ENCODE data around the gene BSPH1. TPM values are rescaled to one million over a fixed set of nuclear protein-coding genes. Genes with fewer than 3 reads are reported as not detected.
"Not testable (repeated sequence)": the region's sequence is repeated elsewhere in the genome, so short reads cannot be mapped to it uniquely, and the experiment has no call there.

The BSPH1 gene
- total RNA-seq, 1 experiment from 2014 or later, result not detected

DNA sequence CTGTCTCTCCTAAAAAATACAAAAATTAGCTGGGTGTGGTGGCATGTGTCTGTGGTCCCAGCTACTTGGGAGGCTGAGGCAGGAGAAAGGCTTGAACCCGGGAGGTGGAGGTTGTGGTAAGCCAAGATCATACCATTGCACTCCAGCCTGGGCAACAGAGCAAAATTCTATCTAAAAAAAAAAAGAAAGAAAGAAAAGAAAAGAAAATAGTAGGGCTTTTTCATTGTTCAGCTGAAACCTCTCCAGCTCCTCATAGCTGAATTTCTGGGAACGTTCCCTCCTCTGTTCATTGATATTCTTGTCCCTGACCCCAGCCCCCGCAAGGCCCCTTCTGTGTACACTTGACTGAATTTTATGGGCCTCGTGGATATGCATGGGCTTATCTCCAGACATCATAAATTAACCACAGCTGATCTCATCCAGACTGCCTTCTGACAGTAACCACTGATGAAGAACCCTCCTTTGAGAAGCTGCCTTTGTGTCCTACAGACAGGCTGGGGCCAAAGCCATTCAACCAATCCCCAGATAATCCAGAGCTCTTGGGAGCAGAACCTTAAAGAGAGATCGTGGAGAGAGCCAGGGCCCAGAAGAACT lies 2.3 kb upstream of the BSPH1 start, which contains the start of gene ELSPBP1:
Gene ELSPBP1 (plus strand): TSS at position 424 of the 594 bp plus-strand sequence. CDS start 14,036 bp downstream, outside the sequence.
- Histone ChIP-seq H3K4me1 (no peaks in the 10 kb centered on the region), H3K36me3 (no peaks in the 10 kb centered on the region), H3K27ac (no peak within 1 kb of the TSS), H3K4me3 (no peak within 1 kb of the TSS), H3K27me3 (no peaks in the 10 kb centered on the region), H3K9me3 (replicated peaks) (no peaks in the 10 kb centered on the region)
- no peak for DNase-seq

- H3K4me1 ChIP-seq, result no peaks in the 10 kb centered on the region
- no peak overlapping the region for H3K4me3 ChIP-seq
- no peak overlapping the region for H3K27ac ChIP-seq
- no peaks in the 10 kb centered on the region for H3K27me3 ChIP-seq
- no peaks in the 10 kb centered on the region for H3K36me3 ChIP-seq
- no peaks in the 10 kb centered on the region for H3K9me3 ChIP-seq (replicated peaks)
- DNase-seq, result no peak
These were observed 670 bp downstream of the BSPH1 start for GRCh38 chr19:47991191-47991808.

GRCh38 chr19:47973529-47973928 lies 18.4 kb downstream of the BSPH1 start:
- no peak for DNase-seq
- no peak overlapping the region for H3K4me3 ChIP-seq
- no peaks in the 10 kb centered on the region for H3K4me1 ChIP-seq

GRCh38 chr19:47955936-47956335 lies 36.0 kb downstream of the BSPH1 start:
- H3K36me3 ChIP-seq; H3K9me3 ChIP-seq (replicated peaks); H3K27me3 ChIP-seq; H3K4me3 ChIP-seq; H3K4me1 ChIP-seq; H3K27ac ChIP-seq: not testable (repeated sequence)
- peak in 1 of 2 experiments; percentile 17 for DNase-seq

More at GRCh38 chr19:47973529-47973928, 18.4 kb downstream of the BSPH1 start:
- H3K27ac ChIP-seq, result no peak overlapping the region
- no peaks in the 10 kb centered on the region for H3K9me3 ChIP-seq (replicated peaks)
- H3K27me3 ChIP-seq, result no peaks in the 10 kb centered on the region
- no peaks in the 10 kb centered on the region for H3K36me3 ChIP-seq

DNA sequence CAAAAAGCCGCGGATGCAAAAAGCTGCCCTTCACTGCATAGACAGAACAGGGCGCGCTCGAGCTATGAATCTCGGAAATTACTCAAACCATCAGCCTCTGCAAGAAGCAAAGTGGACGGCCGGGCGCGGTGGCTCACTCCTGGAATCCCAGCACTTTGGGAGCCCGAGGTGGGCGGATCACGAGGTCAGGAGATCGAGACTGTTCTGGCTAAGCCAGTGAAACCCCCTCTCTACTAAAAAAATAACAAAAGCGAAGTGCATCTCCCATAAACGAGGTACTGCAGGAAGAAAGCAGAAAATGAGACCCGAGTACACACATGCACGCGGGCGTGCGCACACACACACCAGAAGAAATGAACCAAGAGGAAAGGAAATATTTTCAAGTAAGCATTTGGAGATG lies 39.8 kb downstream of the BSPH1 start:
- not testable (repeated sequence) for H3K9me3 ChIP-seq (replicated peaks); DNase-seq; H3K4me3 ChIP-seq; H3K27me3 ChIP-seq; H3K27ac ChIP-seq; H3K36me3 ChIP-seq; H3K4me1 ChIP-seq

DNA sequence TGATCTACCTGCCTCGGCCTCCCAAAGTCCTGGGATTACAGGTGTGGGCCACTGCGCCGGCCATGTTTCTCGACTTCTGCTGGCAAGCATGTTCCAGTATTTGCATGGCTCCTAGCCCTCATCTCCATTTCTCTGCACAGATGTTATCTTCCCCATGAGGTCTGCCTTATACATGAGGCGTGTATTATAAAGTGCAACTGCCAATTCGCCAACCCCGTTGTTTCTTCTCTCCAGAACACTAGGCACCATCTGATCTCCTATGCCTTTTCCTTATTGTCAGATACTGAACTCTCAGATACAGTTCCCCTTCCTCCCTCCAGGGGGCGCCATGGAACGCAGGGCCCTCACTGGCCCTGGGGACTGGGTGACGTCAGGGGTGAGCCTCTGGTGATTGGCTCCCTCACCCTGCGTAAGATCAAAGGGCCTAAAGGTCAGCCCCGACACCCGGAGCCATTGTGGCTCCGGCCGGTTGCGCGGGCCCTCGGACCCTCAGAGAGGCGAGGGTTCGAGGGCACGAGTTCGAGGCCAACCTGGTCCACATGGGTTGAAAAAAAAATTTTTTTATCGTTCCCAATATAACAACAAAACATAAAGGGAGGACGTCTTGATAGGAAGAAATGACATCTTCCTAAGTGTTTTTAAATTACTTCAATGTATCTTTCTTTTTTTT lies 42.0 kb downstream of the BSPH1 start:
- not testable (repeated sequence) for H3K27me3 ChIP-seq; H3K4me1 ChIP-seq; H3K36me3 ChIP-seq; H3K27ac ChIP-seq; H3K9me3 ChIP-seq (replicated peaks); H3K4me3 ChIP-seq
- DNase-seq, result peak in 1 of 2 experiments; percentile 12

DNA sequence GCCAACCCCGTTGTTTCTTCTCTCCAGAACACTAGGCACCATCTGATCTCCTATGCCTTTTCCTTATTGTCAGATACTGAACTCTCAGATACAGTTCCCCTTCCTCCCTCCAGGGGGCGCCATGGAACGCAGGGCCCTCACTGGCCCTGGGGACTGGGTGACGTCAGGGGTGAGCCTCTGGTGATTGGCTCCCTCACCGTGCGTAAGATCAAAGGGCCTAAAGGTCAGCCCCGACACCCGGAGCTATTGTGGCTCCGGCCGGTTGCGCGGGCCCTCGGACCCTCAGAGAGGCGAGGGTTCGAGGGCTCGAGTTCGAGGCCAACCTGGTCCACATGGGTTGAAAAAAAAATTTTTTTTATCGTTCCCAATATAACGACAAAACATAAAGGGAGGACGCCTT lies 63.4 kb downstream of the BSPH1 start:
- not testable (repeated sequence) for H3K4me1 ChIP-seq; H3K27me3 ChIP-seq; H3K4me3 ChIP-seq; H3K36me3 ChIP-seq; H3K27ac ChIP-seq; H3K9me3 ChIP-seq (replicated peaks)
- peak in 1 of 2 experiments; percentile 0 for DNase-seq

DNA sequence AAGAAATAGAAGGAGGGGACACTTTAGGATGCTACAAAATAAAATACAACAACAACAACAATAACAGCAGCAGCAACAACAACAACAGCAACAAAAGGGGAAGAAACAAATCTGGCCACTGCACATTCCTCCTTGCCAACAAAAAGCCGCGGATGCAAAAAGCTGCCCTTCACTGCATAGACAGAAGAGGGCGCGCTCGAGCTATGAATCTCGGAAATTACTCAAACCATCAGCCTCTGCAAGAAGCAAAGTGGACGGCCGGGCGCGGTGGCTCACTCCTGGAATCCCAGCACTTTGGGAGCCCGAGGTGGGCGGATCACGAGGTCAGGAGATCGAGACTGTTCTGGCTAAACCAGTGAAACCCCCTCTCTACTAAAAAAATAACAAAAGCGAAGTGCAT lies 71.9 kb downstream of the BSPH1 start:
- not testable (repeated sequence) for H3K27ac ChIP-seq; H3K27me3 ChIP-seq; H3K4me3 ChIP-seq; H3K36me3 ChIP-seq; H3K4me1 ChIP-seq; DNase-seq; H3K9me3 ChIP-seq (replicated peaks)

Other genes starting within 250 kb of the BSPH1 start
- 194 TPM in 2 replicates for gene NOP53, start 246.6 kb downstream of the BSPH1 start, total RNA-seq (2014; rRNA removed; shearing (Covaris generic))
- 204 and 219 TPM in 2 replicates for gene SELENOW, start 213.5 kb downstream of the BSPH1 start, total RNA-seq (2014; rRNA removed; shearing (Covaris generic))
- gene TPRX1, start 187.6 kb downstream of the BSPH1 start, total RNA-seq (2014; rRNA removed; shearing (Covaris generic)), result not detected in 2 replicates
- 0.10 and 0.89 TPM in 2 replicates for gene CRX, start 170.2 kb downstream of the BSPH1 start, total RNA-seq (2014; rRNA removed; shearing (Covaris generic))
- not detected in 2 replicates for gene TPRX2, start 132.9 kb downstream of the BSPH1 start, total RNA-seq (2014; rRNA removed; shearing (Covaris generic))
- gene SULT2A1, start 105.9 kb downstream of the BSPH1 start, total RNA-seq (2014; rRNA removed; shearing (Covaris generic)), result not detected in 2 replicates
- gene ELSPBP1, start 2.5 kb upstream of the BSPH1 start, total RNA-seq (2014; rRNA removed; shearing (Covaris generic)), result not detected in 2 replicates
- gene CABP5, start 51.9 kb upstream of the BSPH1 start, total RNA-seq (2014; rRNA removed; shearing (Covaris generic)), result not detected in 2 replicates
- gene PLA2G4C, start 118.6 kb upstream of the BSPH1 start, total RNA-seq (2014; rRNA removed; shearing (Covaris generic)), result 1.4 and 2.1 TPM in 2 replicates
- gene LIG1, start 178.2 kb upstream of the BSPH1 start, total RNA-seq (2014; rRNA removed; shearing (Covaris generic)), result 57.0 and 72.7 TPM in 2 replicates
- gene ZSWIM9, start 178.5 kb upstream of the BSPH1 start, total RNA-seq (2014; rRNA removed; shearing (Covaris generic)), result 0.89 and 1.1 TPM in 2 replicates

All from SJCRH30 (cell line).